Liver (tissue), 3 donors: ENCODE data around the gene RTL10.

ENCODE experiments used
- EGR1 ChIP-seq, 2 donors: IDR thresholded peaks; 2 replicates each; pipeline ENCODE4 v1.6.1; 2016 to 2018; ENCODE audit warnings: antibody characterized with exemption in 2 of 2, low read depth in 2 of 2
- FOXA1 ChIP-seq: IDR thresholded peaks from 2 replicates; pipeline ENCODE4 v1.6.1; 2016; ENCODE audit warnings: antibody characterized with exemption
- HNF4A ChIP-seq, 2 donors: conservative IDR thresholded peaks; 2 replicates each; pipeline ENCODE4 v1.6.1; 2016; ENCODE audit warnings: antibody characterized with exemption in 2 of 2, mild to moderate bottlenecking in 2 of 2
- HNF4G ChIP-seq: IDR thresholded peaks from 2 replicates; pipeline ENCODE4 v1.6.1; 2016; ENCODE audit warnings: antibody characterized with exemption
- JUND ChIP-seq, 2 donors: IDR thresholded peaks; 2 replicates each; pipeline ENCODE4 v1.6.1; 2016; ENCODE audit warnings: antibody characterized with exemption in 2 of 2
- TF ChIP-seq, protein P1 (sequence below): fragments of 150-350 bp; IDR thresholded peaks from 2 replicates; pipeline ENCODE4 v1.5.1; 2017; ENCODE audit warnings: improper control_type of control experiment, low read depth, low read length; ENCODE audit not compliant: missing input control
- TF ChIP-seq, protein P2 (sequence below): IDR thresholded peaks from 2 replicates; pipeline ENCODE4 v1.6.1; 2016; ENCODE audit warnings: antibody characterized with exemption
- TF ChIP-seq, protein P3 (sequence below): IDR thresholded peaks from 2 replicates; pipeline ENCODE4 v1.6.1; 2016; ENCODE audit warnings: antibody characterized with exemption, mild to moderate bottlenecking
- TF ChIP-seq, protein P4 (sequence below): IDR thresholded peaks from 2 replicates; pipeline ENCODE4 v1.6.1; 2016; ENCODE audit warnings: antibody characterized with exemption
- donor health status: healthy.
- donor health status: healthy.

DNA sequence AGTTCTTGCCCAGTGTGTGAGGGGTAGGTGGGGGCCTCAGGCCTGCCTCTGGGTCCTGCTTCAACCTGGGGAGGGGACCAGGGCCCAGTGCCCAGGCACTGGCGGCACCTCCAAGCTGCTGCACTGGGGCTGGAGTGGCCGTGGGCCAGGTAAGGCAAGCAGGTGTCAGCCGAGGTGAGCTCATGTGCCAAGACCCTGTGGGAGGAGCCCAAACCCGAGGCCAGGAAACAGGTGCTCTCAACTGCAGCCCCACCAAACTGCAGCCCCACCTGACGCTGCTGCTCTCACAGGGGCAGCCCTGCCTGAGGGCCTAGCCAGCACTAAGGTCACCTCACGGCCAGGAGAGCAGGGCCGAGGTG, 18.1 kb upstream of the RTL10 start:
- TF ChIP-seq EGR1 (IDR thresholded peaks at IDR 0.05; ENCODE audit: low read depth in 2 of 2) (no peak), JUND (IDR thresholded peaks at IDR 0.05) (no peak), FOXA1 (no peak), HNF4G (no peak), HNF4A (conservative IDR thresholded peaks at IDR 0.05) (no peak)
- TF ChIP-seq, protein P1, sequence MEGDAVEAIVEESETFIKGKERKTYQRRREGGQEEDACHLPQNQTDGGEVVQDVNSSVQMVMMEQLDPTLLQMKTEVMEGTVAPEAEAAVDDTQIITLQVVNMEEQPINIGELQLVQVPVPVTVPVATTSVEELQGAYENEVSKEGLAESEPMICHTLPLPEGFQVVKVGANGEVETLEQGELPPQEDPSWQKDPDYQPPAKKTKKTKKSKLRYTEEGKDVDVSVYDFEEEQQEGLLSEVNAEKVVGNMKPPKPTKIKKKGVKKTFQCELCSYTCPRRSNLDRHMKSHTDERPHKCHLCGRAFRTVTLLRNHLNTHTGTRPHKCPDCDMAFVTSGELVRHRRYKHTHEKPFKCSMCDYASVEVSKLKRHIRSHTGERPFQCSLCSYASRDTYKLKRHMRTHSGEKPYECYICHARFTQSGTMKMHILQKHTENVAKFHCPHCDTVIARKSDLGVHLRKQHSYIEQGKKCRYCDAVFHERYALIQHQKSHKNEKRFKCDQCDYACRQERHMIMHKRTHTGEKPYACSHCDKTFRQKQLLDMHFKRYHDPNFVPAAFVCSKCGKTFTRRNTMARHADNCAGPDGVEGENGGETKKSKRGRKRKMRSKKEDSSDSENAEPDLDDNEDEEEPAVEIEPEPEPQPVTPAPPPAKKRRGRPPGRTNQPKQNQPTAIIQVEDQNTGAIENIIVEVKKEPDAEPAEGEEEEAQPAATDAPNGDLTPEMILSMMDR = no peak
- TF ChIP-seq, protein P2, sequence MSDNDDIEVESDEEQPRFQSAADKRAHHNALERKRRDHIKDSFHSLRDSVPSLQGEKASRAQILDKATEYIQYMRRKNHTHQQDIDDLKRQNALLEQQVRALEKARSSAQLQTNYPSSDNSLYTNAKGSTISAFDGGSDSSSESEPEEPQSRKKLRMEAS = no peak
- TF ChIP-seq, protein P3, sequence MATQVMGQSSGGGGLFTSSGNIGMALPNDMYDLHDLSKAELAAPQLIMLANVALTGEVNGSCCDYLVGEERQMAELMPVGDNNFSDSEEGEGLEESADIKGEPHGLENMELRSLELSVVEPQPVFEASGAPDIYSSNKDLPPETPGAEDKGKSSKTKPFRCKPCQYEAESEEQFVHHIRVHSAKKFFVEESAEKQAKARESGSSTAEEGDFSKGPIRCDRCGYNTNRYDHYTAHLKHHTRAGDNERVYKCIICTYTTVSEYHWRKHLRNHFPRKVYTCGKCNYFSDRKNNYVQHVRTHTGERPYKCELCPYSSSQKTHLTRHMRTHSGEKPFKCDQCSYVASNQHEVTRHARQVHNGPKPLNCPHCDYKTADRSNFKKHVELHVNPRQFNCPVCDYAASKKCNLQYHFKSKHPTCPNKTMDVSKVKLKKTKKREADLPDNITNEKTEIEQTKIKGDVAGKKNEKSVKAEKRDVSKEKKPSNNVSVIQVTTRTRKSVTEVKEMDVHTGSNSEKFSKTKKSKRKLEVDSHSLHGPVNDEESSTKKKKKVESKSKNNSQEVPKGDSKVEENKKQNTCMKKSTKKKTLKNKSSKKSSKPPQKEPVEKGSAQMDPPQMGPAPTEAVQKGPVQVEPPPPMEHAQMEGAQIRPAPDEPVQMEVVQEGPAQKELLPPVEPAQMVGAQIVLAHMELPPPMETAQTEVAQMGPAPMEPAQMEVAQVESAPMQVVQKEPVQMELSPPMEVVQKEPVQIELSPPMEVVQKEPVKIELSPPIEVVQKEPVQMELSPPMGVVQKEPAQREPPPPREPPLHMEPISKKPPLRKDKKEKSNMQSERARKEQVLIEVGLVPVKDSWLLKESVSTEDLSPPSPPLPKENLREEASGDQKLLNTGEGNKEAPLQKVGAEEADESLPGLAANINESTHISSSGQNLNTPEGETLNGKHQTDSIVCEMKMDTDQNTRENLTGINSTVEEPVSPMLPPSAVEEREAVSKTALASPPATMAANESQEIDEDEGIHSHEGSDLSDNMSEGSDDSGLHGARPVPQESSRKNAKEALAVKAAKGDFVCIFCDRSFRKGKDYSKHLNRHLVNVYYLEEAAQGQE = no peak
- TF ChIP-seq, protein P4, sequence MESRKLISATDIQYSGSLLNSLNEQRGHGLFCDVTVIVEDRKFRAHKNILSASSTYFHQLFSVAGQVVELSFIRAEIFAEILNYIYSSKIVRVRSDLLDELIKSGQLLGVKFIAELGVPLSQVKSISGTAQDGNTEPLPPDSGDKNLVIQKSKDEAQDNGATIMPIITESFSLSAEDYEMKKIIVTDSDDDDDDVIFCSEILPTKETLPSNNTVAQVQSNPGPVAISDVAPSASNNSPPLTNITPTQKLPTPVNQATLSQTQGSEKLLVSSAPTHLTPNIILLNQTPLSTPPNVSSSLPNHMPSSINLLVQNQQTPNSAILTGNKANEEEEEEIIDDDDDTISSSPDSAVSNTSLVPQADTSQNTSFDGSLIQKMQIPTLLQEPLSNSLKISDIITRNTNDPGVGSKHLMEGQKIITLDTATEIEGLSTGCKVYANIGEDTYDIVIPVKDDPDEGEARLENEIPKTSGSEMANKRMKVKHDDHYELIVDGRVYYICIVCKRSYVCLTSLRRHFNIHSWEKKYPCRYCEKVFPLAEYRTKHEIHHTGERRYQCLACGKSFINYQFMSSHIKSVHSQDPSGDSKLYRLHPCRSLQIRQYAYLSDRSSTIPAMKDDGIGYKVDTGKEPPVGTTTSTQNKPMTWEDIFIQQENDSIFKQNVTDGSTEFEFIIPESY = no peak
